Liver (tissue), 9 donors: ENCODE data around the gene BACH2. TPM values are rescaled to one million over a fixed set of nuclear protein-coding genes. Genes with fewer than 3 reads are reported as not detected.

ENCODE experiments used
- DNase-seq: peaks from one replicate; pipeline ENCODE4 v3.0.0-alpha.2; 2017; ENCODE audit warnings: low spot score
- H3K27ac ChIP-seq, 2 donors: one replicate each; pipeline ENCODE4 v1.7.0; 2013; ENCODE audit warnings: inconsistent platforms in 2 of 2, low read length in 2 of 2, control low read depth in 1 of 2, low read depth in 1 of 2, mild to moderate bottlenecking in 1 of 2
- H3K27me3 ChIP-seq, 4 donors: one replicate each; pipeline versions ENCODE4 v1.6.1 to v1.7.0; 2013; ENCODE audit warnings: low read length in 3 of 4, inconsistent platforms in 1 of 4, mild to moderate bottlenecking in 1 of 4, moderate library complexity in 1 of 4; ENCODE audit not compliant: control insufficient read depth in 4 of 4, insufficient read depth in 4 of 4
- H3K36me3 ChIP-seq, 4 donors: one replicate each; pipeline versions ENCODE4 v1.6.1 to v1.7.0; 2013; ENCODE audit warnings: low read length in 3 of 4, mild to moderate bottlenecking in 3 of 4, low read depth in 1 of 4, moderate library complexity in 1 of 4; ENCODE audit not compliant: control insufficient read depth in 4 of 4, insufficient read depth in 3 of 4
- H3K4me1 ChIP-seq, 4 donors: one replicate each; pipeline versions ENCODE4 v1.6.1 to v1.7.0; 2013; ENCODE audit warnings: low read length in 3 of 4, mild to moderate bottlenecking in 3 of 4, moderate library complexity in 1 of 4; ENCODE audit not compliant: control insufficient read depth in 4 of 4, insufficient read depth in 4 of 4
- H3K4me3 ChIP-seq, 3 donors: one replicate each; pipeline versions ENCODE4 v1.6.1 to v1.7.0; 2013; ENCODE audit warnings: low read length in 3 of 3, control low read depth in 1 of 3, low read depth in 1 of 3, mild to moderate bottlenecking in 1 of 3
- H3K9ac ChIP-seq, 2 donors: one replicate each; pipeline ENCODE4 v1.7.0; 2013; ENCODE audit warnings: low read length in 2 of 2, mild to moderate bottlenecking in 2 of 2, moderate library complexity in 2 of 2, control low read depth in 1 of 2, low read depth in 1 of 2
- H3K9me3 ChIP-seq, 4 donors: one replicate each; pipeline versions ENCODE4 v1.6.1 to v1.7.0; 2013; ENCODE audit warnings: low read length in 3 of 4; ENCODE audit not compliant: control insufficient read depth in 4 of 4
- ATF3 ChIP-seq: IDR thresholded peaks from 2 replicates; pipeline ENCODE4 v1.6.1; 2016; ENCODE audit warnings: antibody characterized with exemption
- CTCF ChIP-seq: fragments of 150-350 bp; IDR thresholded peaks from 2 replicates; pipeline ENCODE4 v1.5.1; 2017; ENCODE audit warnings: improper control_type of control experiment, low read depth, low read length; ENCODE audit not compliant: missing input control
- EGR1 ChIP-seq, 2 donors: IDR thresholded peaks; 2 replicates each; pipeline ENCODE4 v1.6.1; 2016 to 2018; ENCODE audit warnings: antibody characterized with exemption in 2 of 2, low read depth in 2 of 2
- FOXA1 ChIP-seq: IDR thresholded peaks from 2 replicates; pipeline ENCODE4 v1.6.1; 2016; ENCODE audit warnings: antibody characterized with exemption
- FOXA2 ChIP-seq: IDR thresholded peaks from 2 replicates; pipeline ENCODE4 v1.6.1; 2016; ENCODE audit warnings: antibody characterized with exemption
- GABPA ChIP-seq, 2 donors: IDR thresholded peaks in 1 of 2; conservative IDR thresholded peaks in 1 of 2; 2 replicates each; pipeline ENCODE4 v1.6.1; 2016; ENCODE audit warnings: antibody characterized with exemption in 2 of 2, mild to moderate bottlenecking in 1 of 2, moderate library complexity in 1 of 2
- HNF4A ChIP-seq, 2 donors: conservative IDR thresholded peaks; 2 replicates each; pipeline ENCODE4 v1.6.1; 2016; ENCODE audit warnings: antibody characterized with exemption in 2 of 2, mild to moderate bottlenecking in 2 of 2
- HNF4G ChIP-seq: IDR thresholded peaks from 2 replicates; pipeline ENCODE4 v1.6.1; 2016; ENCODE audit warnings: antibody characterized with exemption
- JUND ChIP-seq, 2 donors: IDR thresholded peaks; 2 replicates each; pipeline ENCODE4 v1.6.1; 2016; ENCODE audit warnings: antibody characterized with exemption in 2 of 2
- NR2F2 ChIP-seq: IDR thresholded peaks from 2 replicates; pipeline ENCODE4 v1.6.1; 2016; ENCODE audit warnings: antibody characterized with exemption
- RAD21 ChIP-seq, 2 donors: IDR thresholded peaks; 2 replicates each; pipeline ENCODE4 v1.6.1; 2016; ENCODE audit warnings: antibody characterized with exemption in 2 of 2, mild to moderate bottlenecking in 2 of 2
- REST ChIP-seq: IDR thresholded peaks from 2 replicates; pipeline ENCODE4 v1.6.1; 2016; ENCODE audit warnings: antibody characterized with exemption, mild to moderate bottlenecking
- RXRA ChIP-seq, 2 donors: IDR thresholded peaks; 2 replicates each; pipeline ENCODE4 v1.6.1; 2017 to 2018; ENCODE audit warnings: antibody characterized with exemption in 2 of 2, mild to moderate bottlenecking in 1 of 2
- SP1 ChIP-seq: IDR thresholded peaks from 2 replicates; pipeline ENCODE4 v1.6.1; 2018; ENCODE audit warnings: antibody characterized with exemption, mild to moderate bottlenecking
- TAF1 ChIP-seq: conservative IDR thresholded peaks from 2 replicates; pipeline ENCODE4 v1.6.1; 2016; ENCODE audit warnings: antibody characterized with exemption, mild to moderate bottlenecking
- YY1 ChIP-seq: IDR thresholded peaks from 2 replicates; pipeline ENCODE4 v1.6.1; 2016; ENCODE audit warnings: antibody characterized with exemption, mild to moderate bottlenecking
- ZBTB33 ChIP-seq: IDR thresholded peaks from 2 replicates; pipeline ENCODE4 v1.6.1; 2016; ENCODE audit warnings: antibody characterized with exemption
- WGBS: extraction: QIAGEN DNeasy Blood & Tissue Kit; methylation state at CpG from one replicate; pipeline ENCODE4 v1.1.7; 2013; 5-methylcytosine and 5-hydroxymethylcytosine counted together
- polyA plus RNA-seq, 2 donors: library from polyadenylated mRNA; stranded (reverse) in 1 of 2; unstranded in 1 of 2; fragments of 200-250 nt in 1 of 2; fragments of >200 nt in 1 of 2; fragmentation: Nextera tagmentation in 1 of 2; extraction: Ambion mirVana in 1 of 2; gene quantifications; one replicate each; pipeline versions ENCODE4 v1.2.1 to v1.2.3, GENCODE V29; 2013 to 2015
- total RNA-seq, 2 donors: library from RNA; depleted of rRNA; stranded (reverse); fragments of >200 nt; gene quantifications; one replicate each; pipeline ENCODE4 v1.2.3, GENCODE V29; 2014
- TF ChIP-seq, protein P1 (sequence below): IDR thresholded peaks from 2 replicates; pipeline ENCODE4 v1.6.1; 2016; ENCODE audit warnings: antibody characterized with exemption
- donor health status: healthy.
- donor health status: healthy.
- donor health status: healthy.
- donor health status: healthy.
- donor health status: healthy.

BACH2 gene
- total and polyA plus RNA-seq, 4 donors: 1.9 to 3.7 (median 1.9) TPM

DNA sequence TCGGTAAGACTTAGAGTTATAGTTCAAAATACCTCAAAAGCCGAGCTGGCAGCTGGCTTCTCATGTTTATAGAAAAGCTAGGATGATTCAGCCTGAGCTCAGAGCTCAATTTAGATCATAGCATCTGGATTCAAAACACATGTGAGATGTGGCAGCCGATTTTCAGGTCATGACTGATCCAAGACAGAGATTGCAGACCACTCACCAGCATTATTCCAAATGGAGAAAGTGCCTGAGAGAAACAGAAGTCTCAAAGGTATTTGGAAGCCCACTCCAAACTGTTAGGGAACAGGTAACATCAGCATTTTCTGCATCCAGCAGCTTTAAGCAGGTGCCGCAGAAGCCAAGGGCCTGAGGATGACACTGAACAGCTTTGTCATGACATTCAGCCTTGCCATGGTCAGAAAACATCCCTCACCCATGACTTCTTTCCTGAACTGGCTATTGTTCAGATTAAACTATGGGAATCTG lies 102.2 kb downstream of the BACH2 start:
- Histone ChIP-seq H3K9me3 (no peaks in the 10 kb centered on the region), H3K9ac (no peak overlapping the region), H3K4me3 (no peak overlapping the region), H3K4me1 (no peaks in the 10 kb centered on the region), H3K36me3 (peaks cover 0 to 2% (median 0%) of the 10 kb centered on the region in 4 donors), H3K27me3 (no peaks in the 10 kb centered on the region), H3K27ac (no peak overlapping the region)
- DNase-seq: no peak
- TF ChIP-seq TAF1 (no peak), HNF4G (no peak), YY1 (no peak), SP1 (no peak), CTCF (no peak), RAD21 (IDR thresholded peaks at IDR 0.05) (no peak), RXRA (IDR thresholded peaks at IDR 0.05) (no peak), HNF4A (conservative IDR thresholded peaks at IDR 0.05) (no peak), EGR1 (IDR thresholded peaks at IDR 0.05; ENCODE audit: low read depth in 2 of 2) (no peak), ATF3 (no peak), NR2F2 (no peak), GABPA (IDR thresholded peaks at IDR 0.05 in 1 of 2, conservative IDR thresholded peaks at IDR 0.05 in 1 of 2) (no peak), JUND (IDR thresholded peaks at IDR 0.05) (no peak), FOXA2 (no peak), FOXA1 (no peak), ZBTB33 (no peak), REST (no peak)
- TF ChIP-seq, protein P1, sequence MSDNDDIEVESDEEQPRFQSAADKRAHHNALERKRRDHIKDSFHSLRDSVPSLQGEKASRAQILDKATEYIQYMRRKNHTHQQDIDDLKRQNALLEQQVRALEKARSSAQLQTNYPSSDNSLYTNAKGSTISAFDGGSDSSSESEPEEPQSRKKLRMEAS: no peak
- WGBS: 87% methylated on average over 4 of the region's 4 CpGs
